IMR-90 (cell line): ENCODE data around the gene KLRF1. TPM values are rescaled to one million over a fixed set of nuclear protein-coding genes. Genes with fewer than 3 reads are reported as not detected.

Source experiments
- ATAC-seq: fragments of 200-7000 bp; cut with Tn5 transposase; 2 replicates; pipeline ENCODE4 v1.9.1; 2020; ENCODE audit warnings: low read depth, mild to moderate bottlenecking, moderate library complexity
- BruUV-seq: library from RNA; stranded (reverse); fragments of 400-500 nt; replicated peaks from 2 replicates; lab custom pipeline; 2021; lab: Mats Ljungman, UMichigan
- CTCF ChIA-PET: fragments of 300-600 bp; formaldehyde crosslinking; extraction: SDS; loops from one replicate; lab custom pipeline; 2021; ENCODE audit warnings: antibody characterized with exemption; lab: Yijun Ruan, JAX
- POLR2A ChIA-PET: fragments of 300-600 bp; sonication (Branson Sonifier 250); formaldehyde crosslinking; loops from one replicate; lab custom pipeline; 2022; ENCODE audit warnings: antibody characterized with exemption; ENCODE audit not compliant: unreplicated experiment; lab: Charles Lee
- DNase-seq: peaks from one replicate; pipeline ENCODE4 v3.0.0; 2013
- H2AFZ ChIP-seq: replicated peaks from 2 replicates; pipeline ENCODE3; 2013; ENCODE audit warnings: low read length, mild to moderate bottlenecking; ENCODE audit not compliant: poor library complexity
- H2AK5ac ChIP-seq: 2 replicates; pipeline ENCODE4 v1.6.1; 2013; ENCODE audit warnings: low read depth, low read length, inconsistent platforms
- H2AK9ac ChIP-seq: replicated peaks from 2 replicates; pipeline ENCODE3; 2013; ENCODE audit warnings: mild to moderate bottlenecking, low read depth, low read length, moderate library complexity; ENCODE audit not compliant: poor library complexity
- H2BK120ac ChIP-seq: 2 replicates; pipeline ENCODE4 v1.6.1; 2013; ENCODE audit warnings: low read depth, low read length, inconsistent platforms
- H2BK15ac ChIP-seq: 3 replicates; pipeline ENCODE4 v1.6.1; 2013; ENCODE audit warnings: low read depth, low read length, inconsistent platforms
- H2BK20ac ChIP-seq: 2 replicates; pipeline ENCODE4 v1.6.1; 2013; ENCODE audit warnings: low read depth, mild to moderate bottlenecking, inconsistent platforms, low read length, moderate library complexity
- H2BK5ac ChIP-seq: 2 replicates; pipeline ENCODE4 v1.6.1; 2013; ENCODE audit warnings: mild to moderate bottlenecking, low read depth, low read length, inconsistent platforms; ENCODE audit not compliant: poor library complexity, severe bottlenecking
- H3K14ac ChIP-seq: replicated peaks from 2 replicates; pipeline ENCODE4 v1.6.1; 2013; ENCODE audit warnings: low read depth, low read length, inconsistent platforms
- H3K18ac ChIP-seq: 2 replicates; pipeline ENCODE4 v1.6.1; 2013; ENCODE audit warnings: low read depth, low read length, control low read depth
- H3K23ac ChIP-seq: 2 replicates; pipeline ENCODE4 v1.6.1; 2013; ENCODE audit warnings: low read depth, low read length, inconsistent platforms
- H3K27ac ChIP-seq: 2 replicates; pipeline ENCODE4 v1.5.1; 2013; ENCODE audit warnings: mild to moderate bottlenecking, control low read depth, low read length; ENCODE audit not compliant: insufficient read depth
- H3K27me3 ChIP-seq: 2 replicates; pipeline ENCODE4 v1.6.1; 2013; ENCODE audit warnings: low read length; ENCODE audit not compliant: control insufficient read depth, insufficient read depth
- H3K36me3 ChIP-seq: 2 replicates; pipeline ENCODE4 v1.6.1; 2013; ENCODE audit warnings: low read length, mixed read lengths; ENCODE audit not compliant: control insufficient read depth, insufficient read depth
- H3K4ac ChIP-seq: 2 replicates; pipeline ENCODE4 v1.6.1; 2013; ENCODE audit warnings: low read depth, low read length, inconsistent platforms
- H3K4me1 ChIP-seq: 2 replicates; pipeline ENCODE4 v1.6.1; 2013; ENCODE audit warnings: low read length, mixed read lengths; ENCODE audit not compliant: control insufficient read depth, insufficient read depth
- H3K4me2 ChIP-seq: 2 replicates; pipeline ENCODE4 v1.6.1; 2013; ENCODE audit warnings: low read depth, mild to moderate bottlenecking, control low read depth, low read length, moderate library complexity
- H3K4me3 ChIP-seq: 2 replicates; pipeline ENCODE4 v1.5.1; 2013; ENCODE audit warnings: low read depth, mild to moderate bottlenecking, control low read depth, low read length, moderate library complexity; ENCODE audit not compliant: insufficient read depth
- H3K56ac ChIP-seq: 2 replicates; pipeline ENCODE4 v1.6.1; 2013; ENCODE audit warnings: low read length, inconsistent platforms; ENCODE audit not compliant: insufficient read depth; ENCODE audit errors: extremely low read depth
- H3K79me1 ChIP-seq, 2 experiments: 2 replicates each; pipeline ENCODE4 v1.6.1; 2013; ENCODE audit warnings: low read length in 2 of 2, inconsistent platforms in 1 of 2, low read depth in 1 of 2
- H3K9ac ChIP-seq: 2 replicates; pipeline ENCODE4 v1.6.1; 2013; ENCODE audit warnings: low read depth, low read length, control low read depth
- H3K9me1 ChIP-seq: 2 replicates; pipeline ENCODE4 v1.6.1; 2013; ENCODE audit warnings: low read length, inconsistent platforms; ENCODE audit not compliant: insufficient read depth
- H3K9me3 ChIP-seq: 2 replicates; pipeline ENCODE4 v1.6.1; 2013; ENCODE audit warnings: low read length; ENCODE audit not compliant: control insufficient read depth, insufficient read depth
- H4K20me1 ChIP-seq: 2 replicates; pipeline ENCODE4 v1.6.1; 2013; ENCODE audit warnings: low read length, inconsistent platforms; ENCODE audit not compliant: insufficient read depth
- H4K5ac ChIP-seq: 2 replicates; pipeline ENCODE4 v1.6.1; 2013; ENCODE audit warnings: mild to moderate bottlenecking, low read depth, low read length, control low read depth
- H4K8ac ChIP-seq, 2 experiments: 2 replicates each; pipeline ENCODE4 v1.6.1; 2013; ENCODE audit warnings: low read depth in 2 of 2, low read length in 2 of 2, control low read depth in 1 of 2, inconsistent platforms in 1 of 2
- H4K91ac ChIP-seq: 2 replicates; pipeline ENCODE4 v1.6.1; 2013; ENCODE audit warnings: low read depth, low read length, inconsistent platforms; ENCODE audit not compliant: insufficient read depth
- BHLHE40 ChIP-seq: fragments of 150-350 bp; IDR thresholded peaks from 2 replicates; pipeline ENCODE4 v1.6.1; 2016; ENCODE audit warnings: mild to moderate bottlenecking, low read depth, low read length
- CEBPB ChIP-seq: IDR thresholded peaks from 2 replicates; pipeline ENCODE4 v1.6.1; 2012; ENCODE audit warnings: low read depth, low read length, improper control_type of control experiment
- CHD1 ChIP-seq: IDR thresholded peaks from 2 replicates; pipeline ENCODE4 v1.6.1; 2012; ENCODE audit warnings: low read depth, low read length, improper control_type of control experiment
- FOS ChIP-seq: fragments of 150-350 bp; IDR thresholded peaks from 2 replicates; pipeline ENCODE4 v1.6.1; 2016; ENCODE audit warnings: low read depth, low read length
- MAZ ChIP-seq: IDR thresholded peaks from 2 replicates; pipeline ENCODE4 v1.6.1; 2012; ENCODE audit warnings: low read depth, mild to moderate bottlenecking, low read length, improper control_type of control experiment, moderate library complexity, borderline replicate concordance
- MXI1 ChIP-seq: IDR thresholded peaks from 2 replicates; pipeline ENCODE4 v1.6.1; 2012; ENCODE audit warnings: low read depth, mild to moderate bottlenecking, low read length, moderate library complexity, borderline replicate concordance
- POLR2A ChIP-seq: IDR thresholded peaks from 2 replicates; pipeline ENCODE4 v1.6.1; 2012; ENCODE audit warnings: mild to moderate bottlenecking, low read depth, low read length
- RAD21 ChIP-seq: IDR thresholded peaks from 2 replicates; pipeline ENCODE4 v1.6.1; 2012; ENCODE audit warnings: low read length, improper control_type of control experiment
- RCOR1 ChIP-seq: IDR thresholded peaks from 2 replicates; pipeline ENCODE4 v1.6.1; 2012; ENCODE audit warnings: mild to moderate bottlenecking, low read length, improper control_type of control experiment; ENCODE audit not compliant: insufficient replicate concordance
- RFX5 ChIP-seq: IDR thresholded peaks from 2 replicates; pipeline ENCODE4 v1.8.0; 2012; ENCODE audit warnings: low read depth, mild to moderate bottlenecking, low read length, moderate library complexity
- SMC3 ChIP-seq: fragments of 150-350 bp; IDR thresholded peaks from 2 replicates; pipeline ENCODE4 v1.6.1; 2016; ENCODE audit warnings: low read depth, mild to moderate bottlenecking, antibody characterized with exemption, low read length, moderate library complexity
- WGBS, 2 experiments: methylation state at CpG; one replicate each; pipeline versions ENCODE4 v1.1.5 to v1.1.7; 2013; ENCODE audit warnings: missing lambda C conversion rate in 2 of 2; ENCODE audit not compliant: insufficient read length in 1 of 2; ENCODE audit errors: extremely low coverage in 2 of 2; 5-methylcytosine and 5-hydroxymethylcytosine counted together
- dilution Hi-C: fragments of 300-500 bp; cut with HindIII; formaldehyde crosslinking; loops from one replicate; pipeline ENCODE4 v1.14.3; 2018; ENCODE audit warnings: low sequenced_read_pairs; ENCODE audit not compliant: unreplicated experiment
- in situ Hi-C: fragments of 300-500 bp; cut with MboI; formaldehyde crosslinking; loops from 3 replicates; pipeline ENCODE4 v1.14.3; 2019; ENCODE audit warnings: low sequenced_read_pairs, inconsistent platforms, mixed read lengths
- intact Hi-C: fragments of 100-400 bp; cut with micrococcal nuclease; formaldehyde crosslinking; loops from 2 replicates; pipeline ENCODE4 v1.10.0; 2022
- polyA plus RNA-seq, 3 experiments: library from polyadenylated mRNA; depleted of rRNA; stranded (reverse); fragments of >200 nt; gene quantifications; 2 replicates each; pipeline ENCODE4 v1.2.3, GENCODE V29; 2012; ENCODE audit warnings: low replicate concordance in 1 of 3
- total RNA-seq: library from RNA; depleted of rRNA; stranded (reverse); fragments of >200 nt; gene quantifications from 2 replicates; pipeline ENCODE4 v1.2.3, GENCODE V29; 2012
- TF ChIP-seq, protein P1 (sequence below): fragments of 150-350 bp; IDR thresholded peaks from 2 replicates; pipeline ENCODE4 v1.6.1; 2016; ENCODE audit warnings: low read depth, mild to moderate bottlenecking, low read length, moderate library complexity, borderline replicate concordance
- TF ChIP-seq, protein P2 (sequence below): conservative IDR thresholded peaks from 2 replicates; pipeline ENCODE4 v1.5.1; 2012; ENCODE audit warnings: mild to moderate bottlenecking, low read depth, low read length, improper control_type of control experiment

KLRF1 gene
- total and polyA plus RNA-seq, 2 of the 4 experiments (the other 2 are of a cell fraction) = not detected

DNA sequence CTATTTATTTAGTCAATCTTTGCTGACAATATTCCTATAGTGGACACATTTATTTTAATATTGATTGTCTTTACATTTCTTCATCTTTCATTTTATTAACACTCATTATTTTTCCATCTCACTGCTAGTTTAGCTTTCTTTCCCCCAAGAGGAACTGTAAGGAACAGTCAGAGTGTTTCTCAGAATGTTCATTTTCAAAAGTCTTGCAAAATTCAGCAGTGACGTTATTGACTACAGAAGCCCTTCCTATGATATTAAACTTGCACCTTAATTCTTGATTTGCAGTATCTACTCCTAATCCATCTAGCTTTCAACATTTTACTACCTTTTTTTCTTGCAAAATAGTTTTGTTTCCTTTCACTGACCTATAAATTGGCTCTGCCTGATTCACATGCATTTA, 28.9 kb downstream of the KLRF1 start:
- ChIA-PET CTCF (no interaction called here), POLR2A (no interaction called here)
- H3K27me3 ChIP-seq = no peaks in the 10 kb centered on the region
- no peak overlapping the region for H3K14ac ChIP-seq
- ATAC-seq (no peak), DNase-seq (no peak)
- H3K23ac ChIP-seq = no peak overlapping the region
- H2BK15ac ChIP-seq = no peak overlapping the region
- no peaks in the 10 kb centered on the region for H3K79me1 ChIP-seq
- H3K4me2 ChIP-seq = no peak overlapping the region
- no peak overlapping the region for H4K5ac ChIP-seq
- H4K8ac ChIP-seq = no peak overlapping the region
- in situ Hi-C loops (no loop called here), intact Hi-C loops (no loop called here), dilution Hi-C loops (no loop called here)
- no peak overlapping the region for H4K91ac ChIP-seq
- no peak overlapping the region for H2AK5ac ChIP-seq
- H3K9me3 ChIP-seq = no peaks in the 10 kb centered on the region
- TF ChIP-seq, protein P1, sequence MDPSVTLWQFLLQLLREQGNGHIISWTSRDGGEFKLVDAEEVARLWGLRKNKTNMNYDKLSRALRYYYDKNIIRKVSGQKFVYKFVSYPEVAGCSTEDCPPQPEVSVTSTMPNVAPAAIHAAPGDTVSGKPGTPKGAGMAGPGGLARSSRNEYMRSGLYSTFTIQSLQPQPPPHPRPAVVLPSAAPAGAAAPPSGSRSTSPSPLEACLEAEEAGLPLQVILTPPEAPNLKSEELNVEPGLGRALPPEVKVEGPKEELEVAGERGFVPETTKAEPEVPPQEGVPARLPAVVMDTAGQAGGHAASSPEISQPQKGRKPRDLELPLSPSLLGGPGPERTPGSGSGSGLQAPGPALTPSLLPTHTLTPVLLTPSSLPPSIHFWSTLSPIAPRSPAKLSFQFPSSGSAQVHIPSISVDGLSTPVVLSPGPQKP = no peak
- TF ChIP-seq MXI1 (no peak), POLR2A (no peak), SMC3 (no peak), CEBPB (no peak), MAZ (no peak), FOS (no peak), CHD1 (no peak), RFX5 (no peak), RCOR1 (no peak), RAD21 (no peak), BHLHE40 (no peak)
- TF ChIP-seq, protein P2, sequence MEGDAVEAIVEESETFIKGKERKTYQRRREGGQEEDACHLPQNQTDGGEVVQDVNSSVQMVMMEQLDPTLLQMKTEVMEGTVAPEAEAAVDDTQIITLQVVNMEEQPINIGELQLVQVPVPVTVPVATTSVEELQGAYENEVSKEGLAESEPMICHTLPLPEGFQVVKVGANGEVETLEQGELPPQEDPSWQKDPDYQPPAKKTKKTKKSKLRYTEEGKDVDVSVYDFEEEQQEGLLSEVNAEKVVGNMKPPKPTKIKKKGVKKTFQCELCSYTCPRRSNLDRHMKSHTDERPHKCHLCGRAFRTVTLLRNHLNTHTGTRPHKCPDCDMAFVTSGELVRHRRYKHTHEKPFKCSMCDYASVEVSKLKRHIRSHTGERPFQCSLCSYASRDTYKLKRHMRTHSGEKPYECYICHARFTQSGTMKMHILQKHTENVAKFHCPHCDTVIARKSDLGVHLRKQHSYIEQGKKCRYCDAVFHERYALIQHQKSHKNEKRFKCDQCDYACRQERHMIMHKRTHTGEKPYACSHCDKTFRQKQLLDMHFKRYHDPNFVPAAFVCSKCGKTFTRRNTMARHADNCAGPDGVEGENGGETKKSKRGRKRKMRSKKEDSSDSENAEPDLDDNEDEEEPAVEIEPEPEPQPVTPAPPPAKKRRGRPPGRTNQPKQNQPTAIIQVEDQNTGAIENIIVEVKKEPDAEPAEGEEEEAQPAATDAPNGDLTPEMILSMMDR = no peak
- no peak overlapping the region for H3K4ac ChIP-seq
- no peak overlapping the region for H2AK9ac ChIP-seq
- H3K4me1 ChIP-seq = no peaks in the 10 kb centered on the region
- H3K56ac ChIP-seq = no peak overlapping the region
- H3K9me1 ChIP-seq = no peaks in the 10 kb centered on the region
- H4K20me1 ChIP-seq = no peaks in the 10 kb centered on the region
- 40% methylated on average over 1 of the region's 1 CpG; no CpG with 5 or more reads in 1 of the 2 experiments for WGBS, 2 experiments
- H3K9ac ChIP-seq = no peak overlapping the region
- no TSS peak for BruUV-seq
- no peak overlapping the region for H3K18ac ChIP-seq
- no peak overlapping the region for H2BK120ac ChIP-seq
- H2BK20ac ChIP-seq = no peak overlapping the region
- H2BK5ac ChIP-seq = no peak overlapping the region
- no peaks in the 10 kb centered on the region for H3K36me3 ChIP-seq
- H2AFZ ChIP-seq = no peak overlapping the region
- H3K4me3 ChIP-seq = no peak overlapping the region
- no peak overlapping the region for H3K27ac ChIP-seq
